Endothelial cell (in vitro differentiated cells): Measurements from ENCODE around the gene ZNF850. TPM values are rescaled to one million over a fixed set of nuclear protein-coding genes. Genes with fewer than 3 reads are reported as not detected.

Experiments
- DNase-seq: peaks from one replicate; pipeline ENCODE4 v3.0.0; 2021; ENCODE audit warnings: low spot score
- H3K27ac Mint-ChIP-seq: one replicate; pipeline ENCODE4 v1.8.0; 2021; ENCODE audit warnings: mixed read lengths, inconsistent platforms; ENCODE audit not compliant: unreplicated experiment
- H3K27me3 Mint-ChIP-seq: one replicate; pipeline ENCODE4 v1.8.0; 2021; ENCODE audit warnings: mild to moderate bottlenecking, moderate library complexity, mixed read lengths, inconsistent platforms; ENCODE audit not compliant: unreplicated experiment
- H3K36me3 Mint-ChIP-seq: one replicate; pipeline ENCODE4 v1.8.0; 2021; ENCODE audit warnings: mild to moderate bottlenecking, low read depth, mixed read lengths, inconsistent platforms; ENCODE audit not compliant: unreplicated experiment
- H3K4me1 Mint-ChIP-seq: one replicate; pipeline ENCODE4 v1.8.0; 2021; ENCODE audit warnings: mild to moderate bottlenecking, mixed read lengths, inconsistent platforms; ENCODE audit not compliant: unreplicated experiment
- H3K4me3 Mint-ChIP-seq: one replicate; pipeline ENCODE4 v1.8.0; 2021; ENCODE audit warnings: mild to moderate bottlenecking, mixed read lengths, inconsistent platforms; ENCODE audit not compliant: unreplicated experiment
- H3K9me3 Mint-ChIP-seq: one replicate; pipeline ENCODE4 v1.8.0; 2021; ENCODE audit warnings: mixed read lengths, inconsistent platforms; ENCODE audit not compliant: unreplicated experiment
- CTCF ChIP-seq: fragments of 200-600 bp; sonication (generic); IDR thresholded peaks from one replicate; pipeline ENCODE4 v1.5.0; 2021; ENCODE audit warnings: antibody characterized with exemption; ENCODE audit not compliant: unreplicated experiment
- total RNA-seq: library from RNA; stranded (reverse); fragmentation: NEBNext Ultra II Directional; extraction: Animal tissue kit (Norgen Biotek cat#: 25700); gene quantifications from one replicate; pipeline ENCODE4 v1.2.1, GENCODE V29; 2021; ENCODE audit not compliant: unreplicated experiment

The ZNF850 gene
- total RNA-seq, 1 donor from 2014 or later = 7.0 TPM

GRCh38 chr19:36688058-36688457 is 84.5 kb downstream of the ZNF850 start:
- H3K36me3 Mint-ChIP-seq = peaks cover 49% of the 10 kb centered on the region
- H3K27me3 Mint-ChIP-seq = peaks cover 11% of the 10 kb centered on the region
- H3K27ac Mint-ChIP-seq = peak overlapping the region; percentile 74
- no peak for DNase-seq
- peak overlapping the region; percentile 96 for H3K4me3 Mint-ChIP-seq
- no peak for TF ChIP-seq CTCF
- peaks cover 22% of the 10 kb centered on the region for H3K4me1 Mint-ChIP-seq
- H3K9me3 Mint-ChIP-seq = peaks cover 21% of the 10 kb centered on the region

- TF ChIP-seq CTCF = no peak
- H3K36me3 Mint-ChIP-seq = peaks cover 47% of the 10 kb centered on the region
- peak within 1 kb of the TSS; percentile 96 for H3K4me3 Mint-ChIP-seq
- H3K9me3 Mint-ChIP-seq = peaks cover 21% of the 10 kb centered on the region
- H3K27me3 Mint-ChIP-seq = peaks cover 11% of the 10 kb centered on the region
- DNase-seq = peak; percentile 91
- H3K4me1 Mint-ChIP-seq = peaks cover 22% of the 10 kb centered on the region
- peak within 1 kb of the TSS; percentile 74 for H3K27ac Mint-ChIP-seq
Measured at GRCh38 chr19:36687214-36688056, 85.2 kb downstream of the ZNF850 start, which contains the start of gene ZNF567. TSS of gene ZNF567 (plus strand) at chr19:36687612. CDS start at chr19:36694868, 7,256 bp downstream.

- H3K9me3 Mint-ChIP-seq = peaks cover 16% of the 10 kb centered on the region
- no peak for TF ChIP-seq CTCF
- peaks cover 11% of the 10 kb centered on the region for H3K27me3 Mint-ChIP-seq
- H3K4me1 Mint-ChIP-seq = peaks cover 22% of the 10 kb centered on the region
- H3K27ac Mint-ChIP-seq = peak overlapping the region; percentile 48
- peak overlapping the region; percentile 96 for H3K4me3 Mint-ChIP-seq
- DNase-seq = no peak
- peaks cover 46% of the 10 kb centered on the region for H3K36me3 Mint-ChIP-seq
Measured at GRCh38 chr19:36686365-36687213, 86.0 kb downstream of the ZNF850 start.

GRCh38 chr19:36685835-36686234 is 86.8 kb downstream of the ZNF850 start:
- Mint-ChIP-seq H3K27ac (no peak overlapping the region), H3K36me3 (peaks cover 52% of the 10 kb centered on the region), H3K9me3 (peaks cover 16% of the 10 kb centered on the region), H3K4me1 (peaks cover 22% of the 10 kb centered on the region), H3K27me3 (peaks cover 11% of the 10 kb centered on the region), H3K4me3 (peak overlapping the region; percentile 96)
- no peak for TF ChIP-seq CTCF
- DNase-seq = no peak
